NCI-H1048 (cell line): Measurements from ENCODE around the gene BNIPL.

Experiments used
- DNase-seq: peaks from one replicate; lab custom pipeline; 2025; lab: John Stamatoyannopoulos, UW

Gene BNIPL

DNA sequence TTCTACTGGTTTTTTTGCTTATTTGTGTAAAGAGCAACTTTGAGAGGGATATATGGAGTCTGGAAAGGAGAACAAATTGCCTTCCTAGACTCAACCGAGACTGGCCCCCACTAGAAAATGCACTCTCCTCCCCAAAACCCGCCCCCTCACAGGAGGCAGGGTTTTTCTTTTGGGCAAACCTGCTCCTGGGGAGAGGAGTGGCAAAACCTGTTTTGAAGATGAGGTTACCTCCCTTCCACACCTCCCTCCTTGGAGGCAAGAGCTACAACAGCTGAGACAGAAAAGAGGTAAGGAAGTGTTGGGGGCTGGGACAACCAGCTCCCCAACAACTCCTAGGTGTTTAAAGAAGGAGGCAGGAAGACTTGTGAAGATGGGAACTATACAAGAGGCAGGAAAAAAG lies at the start of gene BNIPL:
TSS of gene BNIPL (plus strand) at position 231 of the 400 bp plus-strand sequence. CDS start at position 371, 140 bp downstream.
- no peak for DNase-seq

DNA sequence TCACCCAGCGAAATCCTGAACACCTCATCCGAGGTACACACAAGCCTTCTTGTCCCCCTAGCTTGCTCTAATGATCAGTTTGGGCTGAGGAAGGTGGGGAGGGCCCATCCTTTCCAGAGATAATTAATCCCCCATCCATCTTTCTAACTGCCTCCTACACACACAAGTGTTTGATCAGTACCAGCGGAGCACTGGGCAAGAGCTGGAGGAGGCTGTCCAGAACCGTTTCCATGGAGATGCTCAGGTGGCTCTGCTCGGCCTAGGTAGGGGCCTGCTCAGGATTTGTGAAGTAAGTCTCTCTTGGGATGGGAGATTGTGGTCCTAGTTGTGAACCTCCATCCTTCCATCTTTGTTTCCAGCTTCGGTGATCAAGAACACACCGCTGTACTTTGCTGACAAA lies 48.5 kb upstream of the BNIPL start:
- DNase-seq, result no peak

- no peak for DNase-seq
Measured at GRCh38 chr1:150992626-150993025, 43.8 kb upstream of the BNIPL start.

DNA sequence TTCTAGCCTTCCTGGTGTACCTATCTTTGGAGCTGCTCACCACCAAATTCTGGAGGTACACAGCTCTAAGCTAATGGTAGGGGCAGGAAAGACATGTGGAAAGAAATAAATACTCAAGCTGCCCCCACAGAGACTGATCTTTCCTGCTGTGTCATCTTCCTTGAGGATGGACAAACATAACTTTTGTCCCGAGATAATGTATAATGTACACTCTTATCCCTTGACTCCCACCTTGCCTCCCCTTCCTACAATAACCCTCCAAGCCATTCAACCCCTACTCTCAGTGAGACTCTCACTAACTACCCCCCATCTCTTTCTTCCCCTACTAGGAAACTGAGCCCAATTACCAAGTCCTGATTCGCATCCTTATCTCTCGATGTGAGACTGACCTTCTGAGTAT lies 42.1 kb upstream of the BNIPL start:
- no peak for DNase-seq

- DNase-seq, result no peak
Measured at GRCh38 chr1:150995460-150995859, 40.9 kb upstream of the BNIPL start.

GRCh38 chr1:150995896-150996295 lies 40.5 kb upstream of the BNIPL start:
- DNase-seq, result no peak

DNA sequence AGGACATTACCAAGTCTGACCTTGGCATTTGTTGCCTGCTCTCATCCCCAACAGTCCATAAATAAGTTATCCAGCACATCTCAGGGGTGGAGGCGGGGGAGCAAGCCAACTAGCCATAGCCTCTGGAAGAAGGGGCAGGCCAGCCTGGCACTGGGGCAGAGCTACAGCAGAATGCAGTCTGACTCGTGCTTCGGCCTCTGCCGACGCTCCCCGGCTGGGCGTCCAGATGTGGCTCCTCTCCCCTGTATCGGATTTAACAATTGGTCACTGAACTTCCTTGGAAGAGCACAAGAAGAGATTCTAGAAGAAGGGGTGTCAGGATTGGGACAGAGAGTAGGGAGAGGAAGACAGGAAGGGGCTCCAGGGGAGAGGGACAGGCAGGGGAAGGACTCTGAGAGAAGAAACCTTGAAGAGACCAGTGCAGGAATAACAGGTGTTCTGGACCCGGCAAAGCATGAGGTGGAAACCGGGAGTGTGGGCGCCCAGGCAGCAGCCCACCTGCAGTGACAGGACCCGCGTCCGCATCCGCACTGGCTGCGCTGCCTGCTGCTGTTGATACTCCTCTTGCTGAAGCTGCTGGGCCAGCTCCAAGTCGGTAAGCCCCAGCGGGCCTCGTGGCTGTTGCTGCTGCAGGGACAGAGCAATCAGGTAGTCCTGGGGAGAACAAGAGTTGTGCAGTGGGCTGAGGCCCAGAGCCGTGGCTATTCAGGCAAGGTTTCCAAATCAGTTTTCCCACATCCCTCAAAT lies 39.1 kb upstream of the BNIPL start:
- no peak for DNase-seq

GRCh38 chr1:150997949-150998348 lies 38.4 kb upstream of the BNIPL start:
- DNase-seq, result no peak

DNA sequence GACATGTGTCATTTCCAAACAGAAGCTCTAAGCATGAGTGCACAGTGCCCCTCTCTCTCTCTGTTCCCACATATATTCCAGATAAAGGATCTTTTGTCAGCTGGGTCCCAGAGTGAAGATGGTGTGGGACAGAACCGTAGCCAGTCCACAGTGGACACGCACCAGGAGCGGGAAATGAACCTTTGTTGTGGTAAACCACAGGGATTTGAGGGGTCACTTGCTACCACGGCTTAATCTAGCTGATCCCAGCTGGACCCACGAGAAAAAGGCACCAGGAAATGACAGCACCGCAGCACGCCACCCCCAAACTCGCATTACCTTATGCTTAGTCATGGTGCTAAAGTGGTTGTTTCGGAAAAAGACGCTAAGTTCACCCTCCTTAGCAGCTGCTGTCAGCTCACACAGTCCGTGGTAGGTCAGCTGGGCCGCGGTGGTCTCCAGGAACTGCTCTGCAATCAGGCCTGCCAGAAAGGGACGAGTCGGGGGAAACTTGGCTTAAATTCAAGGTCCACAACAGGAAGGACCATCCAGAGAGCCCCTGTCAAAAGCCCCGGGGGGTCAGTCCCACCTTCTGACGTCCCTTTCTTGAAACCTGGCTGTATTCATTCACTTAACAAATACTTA lies 37.2 kb upstream of the BNIPL start:
- DNase-seq, result no peak

- no peak for DNase-seq
Measured at GRCh38 chr1:150999926-151000325, 36.5 kb upstream of the BNIPL start.

GRCh38 chr1:151000408-151000807 lies 36.0 kb upstream of the BNIPL start:
- DNase-seq, result no peak

DNA sequence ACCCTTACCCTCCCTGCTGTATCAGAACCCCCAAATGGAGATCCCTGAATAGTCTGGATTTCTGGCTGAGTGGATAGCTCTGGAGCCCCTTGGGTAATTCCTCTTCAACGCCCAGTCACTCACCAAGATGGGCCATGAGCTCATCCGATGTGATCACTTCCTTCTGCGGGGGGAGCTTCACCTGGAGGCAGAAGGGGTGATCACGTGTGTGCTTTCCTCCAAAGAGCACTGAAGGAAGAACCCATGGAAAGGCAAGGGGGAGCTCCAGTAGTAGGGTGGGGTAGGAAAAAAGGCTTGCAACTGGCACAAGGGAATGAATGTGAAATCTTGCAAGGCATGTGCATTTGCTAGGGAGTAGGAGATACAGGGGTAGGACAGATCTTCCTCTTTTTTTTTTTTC lies 34.8 kb upstream of the BNIPL start:
- DNase-seq, result no peak

- no peak for DNase-seq
Measured at GRCh38 chr1:151002051-151002450, 34.3 kb upstream of the BNIPL start.

DNA sequence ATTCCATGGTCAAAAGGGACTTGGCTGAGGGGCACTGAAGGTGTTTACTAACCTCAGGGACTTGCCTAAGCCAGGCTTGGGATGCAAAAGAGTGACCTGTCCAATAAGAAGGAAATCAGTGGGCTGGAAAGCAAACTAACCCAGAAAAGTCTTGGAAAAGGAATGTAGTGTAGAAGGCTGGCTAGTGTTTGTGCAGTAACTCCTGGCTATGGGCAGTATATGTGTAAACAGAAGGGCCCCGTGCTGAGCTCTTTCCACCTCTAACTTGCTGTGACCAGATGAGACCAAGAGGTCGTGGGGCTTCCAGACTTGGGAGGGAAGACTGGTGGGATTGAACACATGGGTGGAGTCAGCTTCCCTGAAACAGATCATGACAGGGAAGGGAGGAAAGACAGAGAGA lies 33.8 kb upstream of the BNIPL start:
- DNase-seq, result no peak

DNA sequence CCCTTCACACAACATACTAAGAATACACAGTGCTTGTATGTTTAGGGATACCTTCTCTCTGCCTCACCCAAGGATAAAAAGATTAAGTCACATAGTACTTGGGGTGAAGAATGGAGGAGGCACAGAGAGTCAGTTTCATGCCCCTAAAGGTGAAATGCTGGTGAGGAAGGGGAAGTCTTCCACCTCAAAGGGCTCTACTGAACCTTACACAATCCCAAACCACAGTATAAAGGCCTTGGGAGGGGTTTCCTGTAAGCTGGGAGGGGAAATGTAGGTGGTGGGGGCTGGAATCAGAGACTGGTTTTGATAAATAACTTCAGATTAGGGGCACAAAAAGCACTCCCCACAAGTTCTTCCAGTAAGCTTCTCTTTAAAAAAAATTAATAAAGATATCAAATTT lies 33.2 kb upstream of the BNIPL start:
- DNase-seq, result no peak

- no peak for DNase-seq
Measured at GRCh38 chr1:151005729-151006319, 30.6 kb upstream of the BNIPL start.

- no peak for DNase-seq
Measured at GRCh38 chr1:151006327-151007052, 29.9 kb upstream of the BNIPL start, which contains the start of gene MINDY1. Gene MINDY1 (minus strand): TSS chr1:151006902. CDS start chr1:151002617, 4,285 bp downstream.

GRCh38 chr1:151007853-151008243 lies 28.5 kb upstream of the BNIPL start:
- DNase-seq, result no peak

DNA sequence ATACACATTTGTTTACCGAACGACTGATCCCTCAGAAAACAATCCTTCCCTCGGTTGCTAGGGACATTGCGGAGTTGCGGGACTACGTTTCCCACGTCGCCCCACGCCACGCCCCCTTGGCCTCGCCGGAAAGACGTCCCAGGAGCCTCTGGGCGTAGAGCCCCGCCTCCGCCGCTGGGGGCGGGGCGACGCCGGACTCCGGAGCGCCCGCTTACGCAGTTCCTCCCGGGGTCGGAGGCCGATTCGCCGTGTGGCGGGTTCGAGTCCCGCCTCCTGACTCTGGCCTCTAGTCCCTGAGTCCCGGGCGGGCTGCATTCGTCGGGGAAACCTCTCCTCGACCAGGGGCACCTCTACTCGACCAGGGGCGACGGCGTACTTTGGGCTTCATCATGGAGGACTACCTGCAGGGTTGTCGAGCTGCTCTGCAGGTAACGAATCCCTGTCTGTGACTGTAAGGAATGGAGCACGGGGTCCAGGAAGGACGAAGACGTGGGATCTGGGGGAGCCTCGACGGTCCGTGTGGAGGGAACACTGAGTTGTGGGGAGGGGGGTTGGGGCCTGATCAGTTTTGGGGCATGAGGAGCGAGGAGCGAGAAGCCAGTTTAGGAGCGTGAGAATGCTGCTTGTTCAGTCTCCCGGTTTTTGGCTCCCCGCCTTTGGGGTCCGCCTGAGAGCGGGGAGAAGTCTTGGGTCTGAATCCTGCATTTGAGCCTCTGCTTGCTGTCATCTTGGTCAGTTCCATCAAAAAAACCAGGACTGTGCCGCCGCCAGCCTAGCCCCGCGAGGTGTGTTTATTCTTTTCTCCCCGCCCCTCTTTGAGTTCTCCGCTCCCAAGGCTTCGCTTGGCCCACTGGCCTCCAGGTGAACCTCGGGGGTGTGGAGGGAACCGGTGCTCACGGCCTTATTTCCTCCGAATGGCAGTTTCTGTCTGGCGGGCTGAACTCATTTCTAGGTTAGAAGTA lies 27.9 kb upstream of the BNIPL start, which contains the start of gene PRUNE1:
TSS of gene PRUNE1 (plus strand) at position 206 of the 962 bp plus-strand sequence. CDS start at position 390, 184 bp downstream.
- DNase-seq, result peak; percentile 98

DNA sequence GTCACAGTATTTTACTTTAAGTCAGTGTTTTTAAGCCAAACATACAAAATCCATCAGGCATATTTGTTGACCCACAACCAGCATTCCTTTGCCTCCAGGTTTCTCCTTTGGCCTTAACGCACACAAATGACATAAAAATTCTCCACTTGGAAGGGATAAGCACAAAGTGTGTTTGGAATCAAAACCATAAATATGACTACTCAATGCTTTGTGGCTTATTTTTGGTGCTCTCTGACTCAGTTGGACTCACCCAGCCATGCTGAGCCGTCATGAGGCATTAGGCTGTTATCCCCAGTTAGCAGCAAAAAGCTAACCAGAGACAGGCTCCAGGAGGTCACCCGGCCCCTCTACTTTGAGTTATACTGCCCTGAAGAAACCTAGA lies 27.2 kb upstream of the BNIPL start:
- no peak for DNase-seq

DNA sequence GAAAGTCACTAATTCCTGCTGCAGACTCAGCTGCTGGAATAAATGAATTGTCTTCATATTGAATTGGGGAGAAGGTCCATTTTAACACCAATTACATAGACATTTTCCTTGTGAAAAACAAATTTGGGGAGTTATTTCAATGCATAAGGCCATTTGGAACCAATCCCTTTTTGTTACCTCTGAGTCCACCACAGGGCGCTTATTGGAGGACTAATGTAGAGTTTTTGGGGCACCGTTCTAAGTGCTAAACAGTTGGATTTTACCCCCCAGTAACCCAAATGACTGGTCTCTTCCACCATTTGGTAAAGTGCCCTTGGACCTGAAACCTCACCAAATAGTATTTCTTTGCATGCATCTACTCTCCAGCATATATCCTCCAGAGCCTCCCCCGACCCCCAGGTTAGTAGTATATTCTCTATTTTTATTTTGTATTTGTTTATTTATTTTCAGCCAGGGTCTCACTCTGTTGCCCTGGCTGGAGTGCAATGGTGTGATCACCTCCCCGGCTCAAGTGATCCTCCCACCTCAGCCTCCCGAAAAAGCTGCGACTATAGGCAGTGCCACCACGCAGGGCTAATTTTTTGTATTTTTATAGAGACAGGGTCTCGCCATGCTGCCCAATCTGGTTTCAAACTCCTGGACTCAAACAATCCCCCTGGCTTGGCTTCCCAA lies 26.6 kb upstream of the BNIPL start:
- DNase-seq, result no peak
